Measurements from ENCODE around the gene SCN7A.
"Not testable (repeated sequence)": the region's sequence is repeated elsewhere in the genome, so short reads cannot be mapped to it uniquely, and the experiment has no call there.

The SCN7A gene

DNA sequence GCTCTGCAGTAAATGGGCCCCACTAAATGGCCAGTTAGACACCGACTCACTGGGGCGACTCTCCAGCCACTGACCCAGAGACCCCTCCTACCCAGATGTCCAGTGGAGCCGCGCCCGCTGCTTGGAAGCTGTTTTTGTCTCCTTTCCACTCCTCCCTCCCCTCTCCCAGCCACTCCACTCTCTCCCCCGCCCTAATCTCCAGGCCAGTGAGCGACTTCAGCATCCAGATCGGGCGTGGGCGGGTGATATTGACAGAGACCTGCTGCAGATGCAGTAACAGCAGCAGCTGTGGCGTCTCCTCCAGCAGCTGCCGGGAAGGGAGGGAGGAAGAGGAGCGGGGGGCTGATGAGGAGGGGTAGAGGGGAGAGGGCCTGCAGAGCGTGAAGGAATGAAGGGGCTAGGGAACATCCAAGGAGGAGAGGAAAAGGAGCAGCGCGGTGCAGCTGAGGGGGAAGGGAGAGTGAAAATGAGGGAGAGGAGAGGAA is at the start of gene SCN7A:
TSS of gene SCN7A (minus strand) at position 110 of the 485 bp plus-strand sequence. CDS start 16,553 bp downstream, outside the sequence.
- DNase-seq (ENCODE audit: low spot score): no peak

DNA sequence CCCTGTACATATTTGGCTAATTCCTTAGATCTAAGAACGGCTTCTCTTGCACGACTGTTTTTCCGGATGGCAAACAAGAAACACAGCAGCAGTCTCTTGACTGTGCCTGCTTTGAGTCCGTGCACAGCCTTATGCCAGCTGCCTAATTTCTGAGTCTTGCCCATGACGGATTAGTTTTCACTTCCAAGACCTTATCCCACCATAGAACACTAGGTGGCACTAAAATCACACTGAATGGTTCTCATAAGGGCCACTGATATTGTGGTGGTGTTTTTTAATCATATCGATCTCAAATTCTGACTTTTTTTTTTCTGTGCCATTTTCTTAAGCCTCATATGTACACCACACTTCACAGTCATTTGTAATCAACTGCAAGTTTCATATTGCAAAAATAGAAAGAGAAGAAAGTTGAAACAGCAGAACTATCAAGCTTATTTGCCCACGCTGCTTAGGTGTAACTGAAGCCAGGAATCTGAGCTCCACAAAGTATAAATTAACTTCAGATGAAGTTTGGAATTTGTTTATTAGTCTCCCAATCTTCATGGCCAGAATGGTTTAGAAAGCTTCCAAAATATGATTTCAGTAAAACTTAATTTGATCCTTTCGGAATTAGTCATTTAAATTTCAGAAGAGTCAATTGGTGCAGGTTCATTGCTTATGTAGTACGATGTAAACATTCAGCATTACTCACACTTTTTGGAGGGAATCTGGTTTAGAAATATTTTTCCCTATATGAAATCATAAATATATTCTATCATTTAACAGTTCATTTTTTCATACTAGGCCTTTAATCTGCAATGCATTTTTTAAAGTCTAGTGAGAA is 45.5 kb upstream of the SCN7A start:
- DNase-seq (ENCODE audit: low spot score): peak; percentile 18

DNA sequence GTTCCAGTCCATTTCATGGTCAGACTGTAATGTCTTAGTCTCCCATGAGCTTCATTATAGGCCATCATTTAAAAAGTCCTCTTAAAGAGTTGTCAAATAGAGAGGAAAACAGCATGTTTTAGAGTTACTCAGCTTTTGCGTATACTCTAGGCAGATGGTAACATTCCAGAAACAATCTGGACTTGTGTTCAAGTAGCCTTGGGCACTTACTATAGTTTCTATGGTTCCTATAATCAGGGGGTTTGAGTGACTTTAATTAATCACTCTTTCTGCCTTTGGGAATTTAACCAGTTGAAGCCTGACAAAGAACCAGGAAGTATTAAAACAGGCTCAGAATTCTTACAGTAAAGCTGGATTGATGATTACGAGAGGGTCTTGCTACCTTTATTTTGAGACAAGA is 42.1 kb upstream of the SCN7A start:
- DNase-seq (ENCODE audit: low spot score): no peak

GRCh38 chr2:166521155-166521554 is 27.1 kb upstream of the SCN7A start:
- DNase-seq (ENCODE audit: low spot score): no peak

DNA sequence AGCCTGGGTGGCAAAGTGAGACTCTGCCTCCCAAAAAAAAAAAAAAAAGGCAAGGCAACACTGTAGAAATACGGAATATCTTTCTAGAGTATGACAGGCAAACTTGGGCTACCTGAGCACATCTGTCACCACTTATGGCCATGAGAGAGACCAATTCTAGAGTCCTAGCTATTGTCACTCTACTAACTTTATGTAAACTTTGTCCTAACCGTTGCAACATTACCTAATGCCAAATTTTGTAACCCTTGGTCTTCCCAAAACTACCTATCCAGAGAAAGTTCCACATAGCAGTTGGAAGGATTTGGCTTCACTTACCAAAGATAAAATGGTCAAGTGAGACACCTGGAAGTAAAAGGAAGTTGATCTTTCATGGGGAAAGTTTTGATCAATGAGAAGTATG is 26.6 kb upstream of the SCN7A start:
- DNase-seq (ENCODE audit: low spot score): no peak

DNA sequence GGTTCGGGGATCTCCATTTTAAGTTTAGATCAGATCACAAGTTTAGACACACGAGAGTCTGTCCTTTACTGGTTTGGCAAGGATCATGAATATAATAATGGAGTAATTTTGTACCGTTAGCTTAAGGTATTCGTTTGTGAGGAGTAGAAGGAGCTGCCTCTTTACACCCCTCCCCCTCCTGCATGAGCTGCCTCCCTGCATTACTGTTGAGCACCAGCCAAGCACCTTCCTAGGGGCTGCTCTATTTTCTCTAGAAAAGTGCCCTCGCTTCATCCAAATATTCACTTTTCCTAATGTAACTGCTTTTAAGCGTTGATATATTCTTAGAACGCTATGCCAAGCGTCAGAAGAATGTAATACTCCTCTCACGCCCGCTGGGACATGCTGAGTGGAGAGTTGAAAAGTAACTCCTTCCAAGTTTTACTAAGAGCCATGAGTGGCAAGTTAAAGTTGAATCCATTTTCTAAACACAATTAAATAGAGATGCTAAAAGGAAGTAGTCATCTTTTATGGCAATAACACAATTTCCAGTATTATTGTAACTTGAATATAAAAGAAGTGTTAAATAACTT is 25.4 kb upstream of the SCN7A start:
- DNase-seq (ENCODE audit: low spot score): no peak

- no peak for DNase-seq (ENCODE audit: low spot score)
Observed at GRCh38 chr2:166518634-166519390, 24.8 kb upstream of the SCN7A start.

- no peak for DNase-seq (ENCODE audit: low spot score)
Observed at GRCh38 chr2:166517533-166518061, 23.5 kb upstream of the SCN7A start.

DNA sequence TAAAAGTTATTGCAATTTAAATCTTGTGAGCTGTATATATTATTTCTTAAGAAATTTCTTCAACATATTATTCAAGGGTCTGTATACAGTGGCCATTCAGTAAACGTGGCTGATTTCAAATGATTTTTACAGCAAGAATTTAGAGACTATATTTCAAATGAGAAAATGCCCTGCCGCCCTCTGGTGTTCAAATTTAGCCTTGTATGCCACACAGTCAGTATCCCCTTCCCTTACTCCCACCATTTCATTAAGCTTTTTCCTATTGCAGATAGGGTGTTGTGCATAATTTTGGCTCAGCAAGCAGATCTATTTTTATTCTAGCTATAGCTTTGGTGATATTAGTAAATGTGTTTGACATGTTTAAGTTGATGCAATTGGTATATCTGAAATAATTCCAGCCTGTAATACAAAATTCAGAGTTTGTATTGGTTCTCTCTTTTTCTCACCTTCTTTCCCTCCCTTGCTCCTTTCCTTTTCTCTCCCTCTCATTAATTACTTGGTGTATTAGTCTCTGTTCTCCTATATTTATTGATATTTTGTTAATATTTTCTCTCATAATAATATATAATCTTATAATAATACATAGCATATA is 22.8 kb upstream of the SCN7A start:
- DNase-seq (ENCODE audit: low spot score): no peak

GRCh38 chr2:166513952-166514351 is 19.9 kb upstream of the SCN7A start:
- no peak for DNase-seq (ENCODE audit: low spot score)

- no peak for DNase-seq (ENCODE audit: low spot score)
Observed at GRCh38 chr2:166499281-166499680, 5.2 kb upstream of the SCN7A start.

GRCh38 chr2:166491461-166491860 is 2.6 kb downstream of the SCN7A start:
- no peak for DNase-seq (ENCODE audit: low spot score)

- DNase-seq (ENCODE audit: low spot score): no peak
Observed at GRCh38 chr2:166487171-166487570, 6.9 kb downstream of the SCN7A start.

DNA sequence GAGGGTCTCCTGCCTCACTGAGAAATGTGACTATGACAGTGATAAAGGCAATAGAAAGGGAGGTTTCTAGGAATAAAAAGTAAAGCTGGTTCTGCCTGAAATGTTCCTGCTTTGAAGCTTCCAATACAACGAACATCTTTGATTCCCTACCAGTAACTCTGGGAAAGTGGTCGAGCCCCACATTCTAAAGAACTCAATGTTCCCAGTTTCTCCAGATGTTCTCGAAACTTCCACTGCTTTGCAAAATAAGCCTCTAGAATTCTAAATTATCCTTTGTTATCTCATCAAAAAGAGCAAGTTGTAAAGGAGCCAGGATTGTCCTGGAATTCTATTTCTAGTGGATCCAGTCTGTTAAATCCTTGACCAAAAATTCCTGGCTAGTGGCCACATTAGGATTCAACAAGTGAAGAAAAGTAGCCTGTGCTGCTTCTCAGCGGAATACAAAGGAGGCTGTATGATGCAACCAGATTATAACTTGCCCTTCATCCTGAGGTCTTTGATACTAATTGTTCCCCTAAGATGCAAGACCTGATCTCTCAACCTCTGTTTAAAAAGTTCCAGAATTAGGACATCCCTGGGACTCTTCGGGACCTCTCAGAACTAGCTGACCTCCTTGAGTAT is 8.4 kb downstream of the SCN7A start:
- DNase-seq (ENCODE audit: low spot score): no peak

- no peak for DNase-seq (ENCODE audit: low spot score)
Observed at GRCh38 chr2:166472332-166472731, 21.7 kb downstream of the SCN7A start.

DNA sequence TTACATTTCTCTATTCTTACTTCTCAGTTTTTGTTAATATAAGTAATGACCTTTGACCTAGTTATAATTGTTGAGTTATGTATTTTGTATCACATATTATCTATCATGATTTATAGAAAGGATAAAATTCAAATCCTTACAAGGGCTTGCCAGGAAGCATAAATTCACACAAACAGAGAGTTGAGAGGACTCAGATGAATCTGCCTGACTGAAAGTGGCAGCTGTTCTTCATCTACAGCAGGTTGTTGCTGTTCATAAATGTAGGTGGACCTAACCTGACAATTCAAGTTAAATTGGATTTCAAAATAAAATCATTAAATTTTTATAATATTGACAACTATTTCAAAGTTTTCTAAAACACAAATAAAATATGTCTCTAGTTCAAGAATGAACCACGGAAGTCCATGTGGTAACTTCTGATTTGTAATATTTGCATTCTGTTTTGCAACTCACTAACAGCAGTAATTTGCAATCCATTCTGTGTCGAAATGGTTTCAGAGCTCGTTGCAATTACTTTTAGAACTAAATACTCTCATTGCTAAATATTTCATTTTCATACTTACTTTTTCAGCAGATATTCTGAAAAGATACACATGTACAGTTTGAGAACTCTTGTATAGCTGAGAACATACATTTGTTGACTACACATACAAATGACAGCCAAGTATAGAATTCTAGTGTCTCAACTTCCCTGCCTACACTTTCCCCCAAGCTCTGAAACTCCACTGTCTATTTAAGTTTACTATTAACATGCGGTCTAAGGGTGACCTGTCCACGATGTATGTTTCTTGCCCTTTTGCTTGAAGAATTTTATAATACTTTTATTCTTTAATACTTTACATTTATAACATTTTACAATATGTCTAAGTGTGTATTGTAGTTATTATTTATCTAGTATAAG is 25.7 kb downstream of the SCN7A start:
- no peak for DNase-seq (ENCODE audit: low spot score)

DNA sequence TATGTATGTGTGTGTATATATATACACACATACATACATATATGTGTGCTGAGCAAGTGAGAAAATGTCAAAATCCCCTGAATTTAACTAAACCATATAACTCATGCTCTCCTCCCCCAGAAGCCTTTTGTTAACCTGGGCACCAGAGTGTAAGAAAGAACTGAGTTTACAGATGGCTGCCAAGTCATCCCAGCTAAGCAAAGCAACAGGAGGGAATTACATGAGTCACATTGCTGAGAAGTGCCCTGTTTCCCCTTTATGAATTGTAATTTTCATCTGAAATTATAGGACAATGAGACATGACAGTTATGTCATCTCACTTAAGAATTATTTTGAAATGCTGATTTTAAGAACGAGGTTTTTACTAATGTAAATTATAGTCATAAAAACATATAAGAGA is 29.9 kb downstream of the SCN7A start:
- no peak for DNase-seq (ENCODE audit: low spot score)

GRCh38 chr2:166463640-166464039 is 30.4 kb downstream of the SCN7A start:
- no peak for DNase-seq (ENCODE audit: low spot score)

DNA sequence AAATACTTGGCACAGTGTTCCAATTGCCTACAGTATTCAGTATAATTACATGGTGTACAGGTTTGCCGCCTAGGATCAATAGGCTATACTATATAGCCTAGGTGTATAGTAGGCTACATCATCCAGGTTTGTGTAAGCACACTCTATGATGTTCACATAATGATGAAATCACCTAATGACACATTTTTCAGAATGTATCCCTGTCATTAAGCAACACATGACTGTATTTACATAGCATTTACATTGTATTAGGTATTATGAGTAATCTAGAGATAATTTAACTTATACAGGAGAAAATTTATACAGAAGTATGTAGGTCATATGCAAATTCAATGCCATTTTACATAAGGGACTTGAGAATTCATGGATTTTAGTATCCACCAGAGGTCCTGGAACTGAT is 35.4 kb downstream of the SCN7A start:
- no peak for DNase-seq (ENCODE audit: low spot score)

GRCh38 chr2:166455823-166456222 is 38.2 kb downstream of the SCN7A start:
- DNase-seq (ENCODE audit: low spot score): not testable (repeated sequence)
